ENCODE measurements around the gene BRD4. TPM values are rescaled to one million over a fixed set of nuclear protein-coding genes. Genes with fewer than 3 reads are reported as not detected.

BRD4 gene
- total RNA-seq, 4 donors from 2014 or later = 34.7 to 69.6 (median 36.0) TPM

GRCh38 chr19:15279326-15279904 is 52.9 kb downstream of the BRD4 start:
- DNase-seq (ENCODE audit: low spot score in 2 of 2) = no peak
- Histone ChIP-seq H3K36me3 (no peaks in the 10 kb centered on the region), H3K4me3 (no peak overlapping the region), H3K4me1 (peaks cover 0 to 100% (median 91%) of the 10 kb centered on the region in 4 donors), H3K27ac (peak overlapping the region in 3 of 4 donors; percentile 21 to 84 (median 77)), H3K27me3 (no peaks in the 10 kb centered on the region), H3K9me3 (no peaks in the 10 kb centered on the region)
- TF ChIP-seq POLR2A (IDR thresholded peaks at IDR 0.05) = no peak
- no peak for TF ChIP-seq EP300 (IDR thresholded peaks at IDR 0.05)
- TF ChIP-seq CTCF (IDR thresholded peaks at IDR 0.05) = no peak
- 81 to 88% methylated on average over 4 of the region's 4 CpGs for WGBS, 2 donors

- peaks cover 0 to 100% (median 79%) of the 10 kb centered on the region in 4 donors for H3K4me1 ChIP-seq
- H3K27me3 ChIP-seq = no peaks in the 10 kb centered on the region
- peak overlapping the region in 2 of 4 donors; percentile 6 to 53 for H3K27ac ChIP-seq
- H3K9me3 ChIP-seq = no peaks in the 10 kb centered on the region
- 57 to 59% methylated on average over 11 of the region's 11 CpGs for WGBS, 2 donors
- no peak overlapping the region for H3K4me3 ChIP-seq
- TF ChIP-seq POLR2A (IDR thresholded peaks at IDR 0.05) (no peak), EP300 (IDR thresholded peaks at IDR 0.05) (no peak), CTCF (IDR thresholded peaks at IDR 0.05) (no peak)
- DNase-seq (ENCODE audit: low spot score in 2 of 2) = no peak
- peaks cover under 1 to 11% (median 8%) of the 10 kb centered on the region in 3 donors for H3K36me3 ChIP-seq
Observed at GRCh38 chr19:15276620-15277215, 55.6 kb downstream of the BRD4 start.

- WGBS, 2 donors = 87 to 88% methylated on average over 4 of the region's 4 CpGs
- Histone ChIP-seq H3K4me3 (no peak overlapping the region), H3K36me3 (peaks cover 2 to 32% (median 16%) of the 10 kb centered on the region in 3 donors), H3K27ac (peak overlapping the region in 1 of 4 donors; percentile 13), H3K9me3 (no peaks in the 10 kb centered on the region), H3K27me3 (no peaks in the 10 kb centered on the region), H3K4me1 (peaks cover 0 to 100% (median 57%) of the 10 kb centered on the region in 4 donors)
- TF ChIP-seq POLR2A (IDR thresholded peaks at IDR 0.05) (no peak), EP300 (IDR thresholded peaks at IDR 0.05) (peak in 1 of 2 donors; percentile 53), CTCF (IDR thresholded peaks at IDR 0.05) (no peak)
- DNase-seq (ENCODE audit: low spot score in 2 of 2) = no peak
Observed at GRCh38 chr19:15274477-15274876, 57.9 kb downstream of the BRD4 start.

- H3K4me1 ChIP-seq = peaks cover 10 to 100% (median 53%) of the 10 kb centered on the region in 4 donors
- H3K36me3 ChIP-seq = peaks cover 2 to 64% (median 16%) of the 10 kb centered on the region in 3 donors
- H3K27me3 ChIP-seq = no peaks in the 10 kb centered on the region
- no peak for DNase-seq (ENCODE audit: low spot score in 2 of 2)
- no peak overlapping the region for H3K4me3 ChIP-seq
- H3K9me3 ChIP-seq = no peaks in the 10 kb centered on the region
- no peak for TF ChIP-seq CTCF (IDR thresholded peaks at IDR 0.05)
- TF ChIP-seq POLR2A (IDR thresholded peaks at IDR 0.05) = no peak
- no peak for TF ChIP-seq EP300 (IDR thresholded peaks at IDR 0.05)
- WGBS, 2 donors = 75 to 86% methylated on average over 6 of the region's 6 CpGs
- H3K27ac ChIP-seq = no peak overlapping the region
Observed at GRCh38 chr19:15269806-15270205, 62.5 kb downstream of the BRD4 start.

- Histone ChIP-seq H3K27ac (peak overlapping the region in 1 of 4 donors; percentile 62), H3K9me3 (no peaks in the 10 kb centered on the region), H3K27me3 (no peaks in the 10 kb centered on the region), H3K36me3 (peaks cover 6 to 73% (median 18%) of the 10 kb centered on the region in 3 donors), H3K4me1 (peaks cover 15 to 100% (median 54%) of the 10 kb centered on the region in 4 donors), H3K4me3 (no peak overlapping the region)
- WGBS, 2 donors = 70 to 87% methylated on average over 5 of the region's 5 CpGs
- TF ChIP-seq EP300 (IDR thresholded peaks at IDR 0.05) (no peak), CTCF (IDR thresholded peaks at IDR 0.05) (no peak), POLR2A (IDR thresholded peaks at IDR 0.05) (no peak)
- DNase-seq (ENCODE audit: low spot score in 2 of 2) = no peak
Observed at GRCh38 chr19:15268928-15269253, 63.4 kb downstream of the BRD4 start.

Data from tibial nerve (tissue), 4 donors.